HPDE6-E6E7 (cell line): ENCODE measurements around the gene POLR2H.

Experiments
- DNase-seq: peaks from one replicate; pipeline ENCODE4 v3.0.0; 2011; ENCODE audit warnings: missing footprints; ENCODE audit errors: extremely low spot score

POLR2H gene

GRCh38 chr3:184352149-184352785 is 9.2 kb upstream of the POLR2H start:
- no peak for DNase-seq

GRCh38 chr3:184352897-184353545 is 8.5 kb upstream of the POLR2H start:
- DNase-seq: no peak

GRCh38 chr3:184353546-184353941 is 8.0 kb upstream of the POLR2H start:
- no peak for DNase-seq

GRCh38 chr3:184354121-184354728 is 7.3 kb upstream of the POLR2H start:
- no peak for DNase-seq

- no peak for DNase-seq
Observed at GRCh38 chr3:184354754-184355153, 6.8 kb upstream of the POLR2H start.

- no peak for DNase-seq
Observed at GRCh38 chr3:184355261-184356040, 6.1 kb upstream of the POLR2H start.

GRCh38 chr3:184357248-184358123 is 4.0 kb upstream of the POLR2H start:
- DNase-seq: no peak

- no peak for DNase-seq
Observed at GRCh38 chr3:184358124-184358767, 3.3 kb upstream of the POLR2H start.

- no peak for DNase-seq
Observed at GRCh38 chr3:184358921-184359350, 2.6 kb upstream of the POLR2H start.

- no peak for DNase-seq
Observed at GRCh38 chr3:184359610-184360009, 1.9 kb upstream of the POLR2H start.

- DNase-seq: no peak
Observed at GRCh38 chr3:184360070-184360928, 1.2 kb upstream of the POLR2H start.

GRCh38 chr3:184360929-184361531 is 480 bp upstream of the POLR2H start:
- no peak for DNase-seq

- peak; percentile 63 for DNase-seq
Observed at GRCh38 chr3:184361932-184362667, 590 bp downstream of the POLR2H start.

- DNase-seq: peak; percentile 94
Observed at GRCh38 chr3:184362668-184363546, 1.4 kb downstream of the POLR2H start.

GRCh38 chr3:184366619-184367289 is 5.2 kb downstream of the POLR2H start:
- no peak for DNase-seq

- DNase-seq: no peak
Observed at GRCh38 chr3:184368116-184368515, 6.6 kb downstream of the POLR2H start.

- no peak for DNase-seq
Observed at GRCh38 chr3:184368586-184369183, 7.2 kb downstream of the POLR2H start.
